Measurements from ENCODE around the gene ZNF337. TPM values are rescaled to one million over a fixed set of nuclear protein-coding genes. Genes with fewer than 3 reads are reported as not detected.
A peak's percentile ranks its signal among the peaks of the same experiment; 100 is the strongest.
"Not testable (repeated sequence)": the region's sequence is repeated elsewhere in the genome, so short reads cannot be mapped to it uniquely, and the experiment has no call there.

Gene ZNF337
- total RNA-seq, 1 donor from 2014 or later = 18.8 TPM

DNA sequence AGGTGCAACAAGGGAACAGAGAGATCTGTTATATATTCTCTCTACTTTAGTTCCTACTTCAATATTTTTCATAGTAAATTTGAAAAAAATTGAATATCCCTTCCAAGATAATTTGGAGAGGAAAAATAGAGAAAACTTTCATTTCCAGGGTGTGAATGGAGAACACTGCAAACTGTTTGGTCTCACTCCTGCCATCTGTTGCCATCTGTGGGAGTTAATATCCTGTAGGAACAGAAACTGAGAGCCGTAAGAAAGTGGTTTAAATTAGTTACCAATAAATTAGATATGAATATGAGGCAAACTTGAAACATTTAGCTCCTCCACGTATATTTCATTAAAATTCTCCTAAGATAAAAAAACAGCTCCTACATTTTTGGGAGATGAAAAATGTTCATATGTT, 4.2 kb downstream of the ZNF337 start:
- TF ChIP-seq, protein P1, sequence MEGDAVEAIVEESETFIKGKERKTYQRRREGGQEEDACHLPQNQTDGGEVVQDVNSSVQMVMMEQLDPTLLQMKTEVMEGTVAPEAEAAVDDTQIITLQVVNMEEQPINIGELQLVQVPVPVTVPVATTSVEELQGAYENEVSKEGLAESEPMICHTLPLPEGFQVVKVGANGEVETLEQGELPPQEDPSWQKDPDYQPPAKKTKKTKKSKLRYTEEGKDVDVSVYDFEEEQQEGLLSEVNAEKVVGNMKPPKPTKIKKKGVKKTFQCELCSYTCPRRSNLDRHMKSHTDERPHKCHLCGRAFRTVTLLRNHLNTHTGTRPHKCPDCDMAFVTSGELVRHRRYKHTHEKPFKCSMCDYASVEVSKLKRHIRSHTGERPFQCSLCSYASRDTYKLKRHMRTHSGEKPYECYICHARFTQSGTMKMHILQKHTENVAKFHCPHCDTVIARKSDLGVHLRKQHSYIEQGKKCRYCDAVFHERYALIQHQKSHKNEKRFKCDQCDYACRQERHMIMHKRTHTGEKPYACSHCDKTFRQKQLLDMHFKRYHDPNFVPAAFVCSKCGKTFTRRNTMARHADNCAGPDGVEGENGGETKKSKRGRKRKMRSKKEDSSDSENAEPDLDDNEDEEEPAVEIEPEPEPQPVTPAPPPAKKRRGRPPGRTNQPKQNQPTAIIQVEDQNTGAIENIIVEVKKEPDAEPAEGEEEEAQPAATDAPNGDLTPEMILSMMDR (conservative IDR thresholded peaks at IDR 0.05) = no peak
- Mint-ChIP-seq H3K4me1 (peaks cover 15% of the 10 kb centered on the region), H3K4me3 (peak overlapping the region; percentile 66), H3K27ac (ENCODE audit: unreplicated experiment) (no peak overlapping the region), H3K36me3 (ENCODE audit: low read depth) (peaks cover 18% of the 10 kb centered on the region), H3K27me3 (ENCODE audit: low read depth) (peaks cover 2% of the 10 kb centered on the region), H3K9me3 (no peaks in the 10 kb centered on the region)
- no peak for DNase-seq (ENCODE audit: low read depth, low spot score)

DNA sequence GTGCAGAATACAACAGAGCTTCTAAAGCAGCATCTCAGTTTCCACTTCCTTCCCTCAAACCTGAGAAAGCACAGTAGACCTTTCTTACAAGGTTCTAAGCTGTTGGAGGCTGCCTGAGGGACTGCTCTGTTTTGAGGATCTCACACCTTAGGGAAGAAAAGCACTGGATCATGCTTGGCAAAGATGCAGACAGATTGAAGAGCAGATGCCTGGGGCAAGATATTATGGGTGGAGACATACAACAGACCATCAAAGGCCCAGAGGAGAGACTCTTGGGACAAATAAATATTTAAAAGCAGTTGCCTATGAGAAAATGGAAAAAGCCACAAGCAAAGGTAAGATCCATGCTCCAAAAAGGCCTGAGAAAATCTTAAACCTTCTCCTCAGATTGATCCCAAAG, 6.2 kb downstream of the ZNF337 start:
- Mint-ChIP-seq H3K9me3 (no peaks in the 10 kb centered on the region), H3K4me1 (peaks cover 11% of the 10 kb centered on the region), H3K4me3 (no peak overlapping the region), H3K36me3 (ENCODE audit: low read depth) (peaks cover 14% of the 10 kb centered on the region), H3K27me3 (ENCODE audit: low read depth) (no peaks in the 10 kb centered on the region), H3K27ac (ENCODE audit: unreplicated experiment) (no peak overlapping the region)
- TF ChIP-seq, protein P1 (conservative IDR thresholded peaks at IDR 0.05) = no peak
- no peak for DNase-seq (ENCODE audit: low read depth, low spot score)

DNA sequence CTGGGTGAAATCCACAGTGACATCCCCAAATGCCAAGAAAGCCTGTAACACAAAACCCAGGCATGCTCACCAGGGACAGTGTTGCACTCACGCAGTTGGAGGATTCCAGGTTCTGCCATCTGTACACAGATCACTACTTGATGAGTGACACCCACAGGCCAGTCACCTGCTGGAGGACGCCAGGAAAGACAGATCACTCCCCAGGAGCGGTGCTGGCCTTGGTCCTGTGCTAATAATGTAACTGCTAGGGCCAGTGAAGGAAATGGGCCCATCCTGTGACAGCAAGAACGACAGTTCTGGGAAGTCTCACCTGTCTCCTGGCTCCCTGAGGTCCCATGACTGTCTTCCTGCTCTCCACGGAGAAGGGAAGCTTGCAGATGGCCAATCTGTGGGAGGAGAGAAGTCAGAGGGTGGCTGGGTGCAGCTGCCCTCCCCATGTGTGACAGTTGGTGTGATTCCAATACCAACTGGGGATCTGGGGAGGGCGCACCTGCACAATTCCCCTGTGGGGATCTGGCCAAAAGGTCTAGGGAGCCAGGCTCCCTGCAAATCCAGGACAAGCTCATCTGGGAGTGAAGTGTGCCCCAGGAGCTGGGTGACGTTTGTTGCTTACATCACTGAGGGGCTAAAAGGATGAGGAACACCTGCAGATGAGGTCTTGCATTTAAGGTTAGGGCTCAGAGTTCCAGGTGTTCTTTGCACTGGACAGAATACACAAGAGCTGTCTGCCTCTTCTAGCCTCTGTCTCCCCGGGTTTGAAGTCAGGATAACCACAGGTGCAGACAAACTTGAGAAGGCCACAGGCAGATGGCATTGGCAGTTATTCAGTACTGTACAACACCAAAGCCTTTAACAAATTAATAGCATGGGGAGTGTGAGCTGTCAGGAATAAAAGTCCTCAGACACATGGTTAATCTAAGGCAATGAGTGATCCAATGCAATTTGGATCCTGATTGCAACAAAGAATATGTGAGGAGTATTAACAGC, 10.3 kb downstream of the ZNF337 start:
- TF ChIP-seq, protein P1 (conservative IDR thresholded peaks at IDR 0.05) = no peak
- Mint-ChIP-seq H3K27ac (ENCODE audit: unreplicated experiment) (no peak overlapping the region), H3K4me3 (no peak overlapping the region), H3K27me3 (ENCODE audit: low read depth) (no peaks in the 10 kb centered on the region), H3K36me3 (ENCODE audit: low read depth) (peaks cover 31% of the 10 kb centered on the region), H3K9me3 (peaks cover 8% of the 10 kb centered on the region), H3K4me1 (peaks cover 4% of the 10 kb centered on the region)
- DNase-seq (ENCODE audit: low read depth, low spot score) = no peak

DNA sequence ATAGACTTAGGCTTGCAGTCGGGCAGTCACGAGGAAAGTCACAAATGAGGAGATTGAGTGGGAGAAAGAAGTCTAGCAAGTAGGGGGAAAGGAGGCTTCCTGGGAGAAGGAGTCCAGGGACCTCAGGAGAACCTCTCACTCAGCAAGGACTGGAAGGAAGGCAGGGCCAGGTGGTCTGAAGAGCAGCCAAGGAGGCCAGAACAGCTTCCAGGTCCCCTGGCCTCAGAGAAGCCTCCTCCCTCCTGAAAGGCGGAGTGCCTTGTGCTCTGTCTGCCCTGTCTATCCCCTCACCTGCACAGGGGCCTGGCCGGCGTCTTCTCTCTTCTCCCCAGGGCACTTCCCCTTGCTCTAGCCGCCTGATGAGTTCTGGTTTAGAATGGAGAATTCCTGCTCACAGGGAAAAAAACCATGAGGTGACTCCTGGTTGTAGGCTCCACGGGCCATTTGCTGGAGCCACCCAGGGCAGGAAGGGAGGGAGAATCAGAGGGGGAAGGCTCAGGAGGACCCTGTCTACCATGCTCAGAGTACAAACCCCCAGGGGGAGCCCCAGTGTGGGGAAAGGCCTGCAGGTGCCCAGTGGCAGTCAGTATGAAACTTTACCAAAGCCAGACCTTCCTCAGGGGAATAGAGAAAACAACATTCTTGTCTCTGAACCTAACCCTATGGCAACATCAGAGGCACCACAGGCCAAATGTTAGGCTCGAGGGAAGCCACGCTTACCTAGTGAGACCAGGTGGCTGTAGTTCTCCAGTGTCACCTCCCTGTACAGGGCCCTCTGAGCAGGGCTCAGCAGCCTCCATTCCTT, 11.2 kb downstream of the ZNF337 start:
- no peaks in the 10 kb centered on the region for H3K27me3 Mint-ChIP-seq (ENCODE audit: low read depth)
- TF ChIP-seq, protein P1 (conservative IDR thresholded peaks at IDR 0.05) = no peak
- no peak for DNase-seq (ENCODE audit: low read depth, low spot score)
- H3K36me3 Mint-ChIP-seq (ENCODE audit: low read depth) = peaks cover 29% of the 10 kb centered on the region
- no peak overlapping the region for H3K4me3 Mint-ChIP-seq
- H3K27ac Mint-ChIP-seq (ENCODE audit: unreplicated experiment) = no peak overlapping the region
- H3K9me3 Mint-ChIP-seq = peaks cover 8% of the 10 kb centered on the region
- peaks cover 5% of the 10 kb centered on the region for H3K4me1 Mint-ChIP-seq

DNA sequence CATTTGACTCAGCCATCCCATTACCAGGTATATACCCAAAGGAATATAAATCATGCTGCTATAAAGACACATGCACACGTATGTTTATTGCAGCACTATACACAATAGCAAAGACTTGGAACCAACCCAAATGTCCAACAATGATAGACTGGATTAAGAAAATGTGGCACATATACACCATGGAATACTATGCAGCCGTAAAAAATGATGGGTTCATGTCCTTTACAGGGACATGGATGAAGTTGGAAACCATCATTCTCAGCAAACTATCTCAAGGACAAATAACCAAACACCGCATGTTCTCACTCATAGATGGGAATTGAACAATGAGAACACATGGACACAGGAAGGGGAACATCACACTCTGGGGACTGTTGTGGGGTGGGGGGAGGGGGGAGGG, 12.8 kb downstream of the ZNF337 start:
- H3K27me3 Mint-ChIP-seq (ENCODE audit: low read depth); H3K9me3 Mint-ChIP-seq; H3K27ac Mint-ChIP-seq (ENCODE audit: unreplicated experiment): not testable (repeated sequence)

More for the DNA sequence above, 12.8 kb downstream of the ZNF337 start:
- DNase-seq (ENCODE audit: low read depth, low spot score); H3K4me1 Mint-ChIP-seq; H3K4me3 Mint-ChIP-seq: not testable (repeated sequence)
- H3K36me3 Mint-ChIP-seq (ENCODE audit: low read depth) = peaks cover 26% of the 10 kb centered on the region
